Left lung (tissue), 10 donors: ENCODE measurements around the gene CAD. TPM values are rescaled to one million over a fixed set of nuclear protein-coding genes. Genes with fewer than 3 reads are reported as not detected.

Source experiments
- ATAC-seq: fragments of 200-7000 bp; cut with Tn5 transposase; one replicate; pipeline ENCODE4 v1.9.1; 2020; ENCODE audit warnings: moderate library complexity
- DNase-seq, 4 donors: peaks; one replicate each; pipeline ENCODE4 v3.0.0-alpha.2; 2013 to 2020
- H3K27ac ChIP-seq, 2 donors: fragments of 200-600 bp; sonication (generic) in 1 of 2; one replicate each; pipeline versions ENCODE4 v1.5.0 to v1.8.0; 2020 to 2021
- H3K27me3 ChIP-seq, 2 donors: fragments of 200-600 bp; sonication (generic) in 1 of 2; one replicate each; pipeline versions ENCODE4 v1.5.0 to v1.8.0; 2020 to 2021
- H3K36me3 ChIP-seq, 2 donors: fragments of 200-600 bp; sonication (generic) in 1 of 2; one replicate each; pipeline versions ENCODE4 v1.5.0 to v1.8.0; 2020 to 2021
- H3K4me1 ChIP-seq, 2 donors: fragments of 200-600 bp; one replicate each; pipeline ENCODE4 v1.8.0; 2021
- H3K4me3 ChIP-seq, 2 donors: fragments of 200-600 bp; sonication (generic) in 1 of 2; one replicate each; pipeline versions ENCODE4 v1.5.0 to v1.8.0; 2020 to 2021; ENCODE audit warnings: mild to moderate bottlenecking in 1 of 2
- H3K9me3 ChIP-seq, 2 donors: fragments of 200-600 bp; sonication (generic) in 1 of 2; one replicate each; pipeline versions ENCODE4 v1.5.0 to v1.8.0; 2020 to 2021
- intact Hi-C, 2 donors: fragments of 100-400 bp; cut with DNase I; formaldehyde crosslinking; loops; one replicate each; pipeline versions ENCODE4 v1.11.2 to v1.14.2; 2022
- polyA plus RNA-seq, 6 donors: library from polyadenylated mRNA; unstranded; fragments of 120-200 nt; gene quantifications; one replicate each; pipeline ENCODE4 v1.2.1, GENCODE V29; 2013; ENCODE audit not compliant: insufficient read length in 6 of 6
- total RNA-seq, 2 donors: library from RNA; stranded (reverse); fragmentation: NEBNext Ultra II Directional; extraction: Animal tissue kit (Norgen Biotek cat#: 25700); gene quantifications; one replicate each; pipeline ENCODE4 v1.2.1, GENCODE V29; 2021
- TF ChIP-seq, protein P1 (sequence below), 2 donors: fragments of 200-600 bp; sonication (generic) in 1 of 2; IDR thresholded peaks; one replicate each; pipeline versions ENCODE4 v1.5.0 to v1.8.0; 2021; ENCODE audit warnings: antibody characterized with exemption in 2 of 2
- donor health status: DM: no; HTN: yes; CAD: no.
- donor health status: DM: no; HTN: no; CAD: no.

CAD gene
- total and polyA plus RNA-seq, 8 donors: 31.1 to 52.8 (median 44.9) TPM

GRCh38 chr2:27240406-27240805, 23.2 kb downstream of the CAD start:
- Histone ChIP-seq H3K27ac (no peak overlapping the region), H3K9me3 (no peaks in the 10 kb centered on the region), H3K36me3 (peaks cover 0 to 94% of the 10 kb centered on the region in 2 donors), H3K27me3 (no peaks in the 10 kb centered on the region), H3K4me1 (no peaks in the 10 kb centered on the region), H3K4me3 (no peak overlapping the region)
- intact Hi-C loops: no loop called here
- DNase-seq: no peak
- ATAC-seq: no peak
- TF ChIP-seq, protein P1, sequence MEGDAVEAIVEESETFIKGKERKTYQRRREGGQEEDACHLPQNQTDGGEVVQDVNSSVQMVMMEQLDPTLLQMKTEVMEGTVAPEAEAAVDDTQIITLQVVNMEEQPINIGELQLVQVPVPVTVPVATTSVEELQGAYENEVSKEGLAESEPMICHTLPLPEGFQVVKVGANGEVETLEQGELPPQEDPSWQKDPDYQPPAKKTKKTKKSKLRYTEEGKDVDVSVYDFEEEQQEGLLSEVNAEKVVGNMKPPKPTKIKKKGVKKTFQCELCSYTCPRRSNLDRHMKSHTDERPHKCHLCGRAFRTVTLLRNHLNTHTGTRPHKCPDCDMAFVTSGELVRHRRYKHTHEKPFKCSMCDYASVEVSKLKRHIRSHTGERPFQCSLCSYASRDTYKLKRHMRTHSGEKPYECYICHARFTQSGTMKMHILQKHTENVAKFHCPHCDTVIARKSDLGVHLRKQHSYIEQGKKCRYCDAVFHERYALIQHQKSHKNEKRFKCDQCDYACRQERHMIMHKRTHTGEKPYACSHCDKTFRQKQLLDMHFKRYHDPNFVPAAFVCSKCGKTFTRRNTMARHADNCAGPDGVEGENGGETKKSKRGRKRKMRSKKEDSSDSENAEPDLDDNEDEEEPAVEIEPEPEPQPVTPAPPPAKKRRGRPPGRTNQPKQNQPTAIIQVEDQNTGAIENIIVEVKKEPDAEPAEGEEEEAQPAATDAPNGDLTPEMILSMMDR (IDR thresholded peaks at IDR 0.05): no peak

DNA sequence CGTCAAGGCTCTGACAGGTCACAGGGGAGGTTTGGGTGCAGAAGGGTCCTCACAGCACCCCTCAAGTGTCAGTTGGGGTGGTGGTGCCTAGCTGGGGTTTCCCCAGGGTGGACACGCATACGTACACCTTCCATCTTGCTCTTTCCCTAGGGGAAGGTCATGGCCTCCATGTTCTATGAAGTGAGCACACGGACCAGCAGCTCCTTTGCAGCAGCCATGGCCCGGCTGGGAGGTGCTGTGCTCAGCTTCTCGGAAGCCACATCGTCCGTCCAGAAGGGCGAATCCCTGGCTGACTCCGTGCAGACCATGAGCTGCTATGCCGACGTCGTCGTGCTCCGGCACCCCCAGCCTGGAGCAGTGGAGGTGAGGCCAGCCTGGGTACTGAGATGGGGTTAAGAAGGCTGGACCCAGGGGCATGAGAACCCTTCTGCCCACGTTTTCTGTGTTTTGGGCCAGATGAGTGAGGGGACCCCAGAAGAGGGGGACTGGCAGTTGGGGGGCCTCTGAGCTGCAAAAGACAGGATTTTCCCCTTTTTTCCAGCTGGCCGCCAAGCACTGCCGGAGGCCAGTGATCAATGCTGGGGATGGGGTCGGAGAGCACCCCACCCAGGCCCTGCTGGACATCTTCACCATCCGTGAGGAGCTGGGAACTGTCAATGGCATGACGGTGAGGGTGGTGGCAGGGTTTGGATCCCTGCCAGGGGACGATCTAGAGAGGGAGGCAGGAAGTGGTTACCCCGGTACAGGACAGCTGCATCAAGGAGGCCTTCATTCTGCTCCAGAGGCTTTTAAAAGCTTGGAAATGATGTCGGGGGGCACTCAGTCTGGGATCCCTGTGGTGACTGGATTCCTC, 24.8 kb downstream of the CAD start:
- H3K4me3 ChIP-seq: no peak overlapping the region
- peaks cover 0 to 78% of the 10 kb centered on the region in 2 donors for H3K36me3 ChIP-seq
- no peaks in the 10 kb centered on the region for H3K4me1 ChIP-seq
- no peaks in the 10 kb centered on the region for H3K9me3 ChIP-seq
- intact Hi-C loops: no loop called here
- H3K27ac ChIP-seq: no peak overlapping the region
- ATAC-seq: no peak
- DNase-seq: no peak
- TF ChIP-seq, protein P1 (IDR thresholded peaks at IDR 0.05): no peak
- H3K27me3 ChIP-seq: no peaks in the 10 kb centered on the region

DNA sequence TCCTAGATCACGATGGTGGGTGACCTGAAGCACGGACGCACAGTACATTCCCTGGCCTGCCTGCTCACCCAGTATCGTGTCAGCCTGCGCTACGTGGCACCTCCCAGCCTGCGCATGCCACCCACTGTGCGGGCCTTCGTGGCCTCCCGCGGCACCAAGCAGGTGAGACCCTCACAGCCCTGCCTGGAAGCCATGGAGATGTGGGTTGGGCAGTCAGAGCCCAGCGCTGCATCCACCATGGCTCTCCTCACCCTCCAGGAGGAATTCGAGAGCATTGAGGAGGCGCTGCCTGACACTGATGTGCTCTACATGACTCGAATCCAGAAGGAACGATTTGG, 25.4 kb downstream of the CAD start:
- DNase-seq (no peak), ATAC-seq (no peak)
- no peaks in the 10 kb centered on the region for H3K27me3 ChIP-seq
- no peaks in the 10 kb centered on the region for H3K9me3 ChIP-seq
- H3K4me3 ChIP-seq: no peak overlapping the region
- no peaks in the 10 kb centered on the region for H3K4me1 ChIP-seq
- H3K36me3 ChIP-seq: peaks cover 0 to 72% of the 10 kb centered on the region in 2 donors
- no peak overlapping the region for H3K27ac ChIP-seq
- intact Hi-C loops: no loop called here
- TF ChIP-seq, protein P1 (IDR thresholded peaks at IDR 0.05): no peak

DNA sequence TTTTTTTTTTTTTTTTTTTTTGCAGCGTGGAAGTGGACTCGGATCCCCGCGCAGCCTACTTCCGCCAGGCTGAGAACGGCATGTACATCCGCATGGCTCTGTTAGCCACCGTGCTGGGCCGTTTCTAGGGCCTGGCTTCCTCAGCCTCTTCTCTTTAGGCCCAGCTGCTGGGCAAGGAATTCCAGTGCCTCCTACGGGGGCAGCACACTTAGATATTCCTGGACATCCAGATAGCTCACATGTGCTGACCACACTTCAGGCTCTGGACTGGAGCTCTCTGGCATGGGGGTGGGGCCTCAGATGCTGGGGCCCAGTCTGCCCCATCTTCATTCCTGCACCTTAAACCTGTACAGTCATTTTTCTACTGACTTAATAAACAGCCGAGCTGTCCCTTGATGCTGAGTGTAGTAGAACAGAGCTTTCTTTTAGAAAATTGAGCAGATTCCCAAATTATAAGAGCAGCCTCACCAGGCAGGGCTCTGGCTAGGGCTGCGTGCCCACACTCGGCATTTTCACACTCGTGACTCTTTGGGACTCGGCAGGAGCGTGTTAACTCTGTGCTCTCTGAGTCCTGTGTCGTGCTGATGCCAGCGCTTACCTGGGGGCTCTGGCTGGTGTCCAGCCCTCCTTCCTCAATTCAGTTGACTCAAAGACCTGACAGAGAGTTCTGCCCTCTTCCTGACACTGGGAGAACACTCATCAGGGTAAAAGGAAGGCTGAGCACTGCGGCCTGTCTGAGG, 26.4 kb downstream of the CAD start:
- no peak overlapping the region for H3K27ac ChIP-seq
- DNase-seq: no peak
- no peak overlapping the region for H3K4me3 ChIP-seq
- TF ChIP-seq, protein P1 (IDR thresholded peaks at IDR 0.05): no peak
- no peaks in the 10 kb centered on the region for H3K4me1 ChIP-seq
- peaks cover 0 to 62% of the 10 kb centered on the region in 2 donors for H3K36me3 ChIP-seq
- no peaks in the 10 kb centered on the region for H3K9me3 ChIP-seq
- ATAC-seq: no peak
- peaks cover 0 to 5% of the 10 kb centered on the region in 2 donors for H3K27me3 ChIP-seq
- intact Hi-C loops: no loop called here

GRCh38 chr2:27245116-27245515, 27.9 kb downstream of the CAD start:
- no peaks in the 10 kb centered on the region for H3K9me3 ChIP-seq
- ATAC-seq (no peak), DNase-seq (no peak)
- H3K4me1 ChIP-seq: peaks cover 0 to 1% of the 10 kb centered on the region in 2 donors
- H3K4me3 ChIP-seq: no peak overlapping the region
- H3K27me3 ChIP-seq: peaks cover 0 to 10% of the 10 kb centered on the region in 2 donors
- no peak overlapping the region for H3K27ac ChIP-seq
- intact Hi-C loops: no loop called here
- H3K36me3 ChIP-seq: peaks cover 0 to 47% of the 10 kb centered on the region in 2 donors
- TF ChIP-seq, protein P1 (IDR thresholded peaks at IDR 0.05): no peak
